ENCODE results near the gene SPEG.

SPEG gene

GRCh38 chr2:219480004-219480403 lies 45.4 kb downstream of the SPEG start:
- DNase-seq (ENCODE audit: low spot score), result no peak

GRCh38 chr2:219482674-219483405 lies 48.2 kb downstream of the SPEG start:
- DNase-seq (ENCODE audit: low spot score), result no peak

- DNase-seq (ENCODE audit: low spot score), result no peak
These were observed 49.1 kb downstream of the SPEG start for GRCh38 chr2:219483451-219484342.

- no peak for DNase-seq (ENCODE audit: low spot score)
These were observed 49.9 kb downstream of the SPEG start for GRCh38 chr2:219484343-219485200.

- DNase-seq (ENCODE audit: low spot score), result no peak
These were observed 50.5 kb downstream of the SPEG start for GRCh38 chr2:219485201-219485580.

GRCh38 chr2:219486380-219486959 lies 51.8 kb downstream of the SPEG start:
- DNase-seq (ENCODE audit: low spot score), result no peak

GRCh38 chr2:219488149-219488843 lies 53.7 kb downstream of the SPEG start:
- no peak for DNase-seq (ENCODE audit: low spot score)

GRCh38 chr2:219488844-219489194 lies 54.2 kb downstream of the SPEG start:
- DNase-seq (ENCODE audit: low spot score), result no peak

GRCh38 chr2:219489315-219489714 lies 54.7 kb downstream of the SPEG start:
- no peak for DNase-seq (ENCODE audit: low spot score)

- no peak for DNase-seq (ENCODE audit: low spot score)
These were observed 55.5 kb downstream of the SPEG start for GRCh38 chr2:219490186-219490585.

GRCh38 chr2:219490600-219491130 lies 56.0 kb downstream of the SPEG start:
- DNase-seq (ENCODE audit: low spot score), result no peak

- DNase-seq (ENCODE audit: low spot score), result no peak
These were observed 56.8 kb downstream of the SPEG start for GRCh38 chr2:219491278-219491963.

- DNase-seq (ENCODE audit: low spot score), result no peak
These were observed 57.9 kb downstream of the SPEG start for GRCh38 chr2:219492575-219492974.

- no peak for DNase-seq (ENCODE audit: low spot score)
These were observed 58.4 kb downstream of the SPEG start for GRCh38 chr2:219493086-219493485.

- no peak for DNase-seq (ENCODE audit: low spot score)
These were observed 60.4 kb downstream of the SPEG start for GRCh38 chr2:219494952-219495530.

- peak; percentile 61 for DNase-seq (ENCODE audit: low spot score)
These were observed 61.0 kb downstream of the SPEG start for GRCh38 chr2:219495531-219496122.

- DNase-seq (ENCODE audit: low spot score), result no peak
These were observed 61.7 kb downstream of the SPEG start for GRCh38 chr2:219496247-219496824.

- no peak for DNase-seq (ENCODE audit: low spot score)
These were observed 62.3 kb downstream of the SPEG start for GRCh38 chr2:219496825-219497494.
